ENCODE data around the gene LINC01488. TPM values are rescaled to one million over a fixed set of nuclear protein-coding genes. Genes with fewer than 3 reads are reported as not detected.

The LINC01488 gene
- total RNA-seq, 1 experiment from 2014 or later, result not detected

DNA sequence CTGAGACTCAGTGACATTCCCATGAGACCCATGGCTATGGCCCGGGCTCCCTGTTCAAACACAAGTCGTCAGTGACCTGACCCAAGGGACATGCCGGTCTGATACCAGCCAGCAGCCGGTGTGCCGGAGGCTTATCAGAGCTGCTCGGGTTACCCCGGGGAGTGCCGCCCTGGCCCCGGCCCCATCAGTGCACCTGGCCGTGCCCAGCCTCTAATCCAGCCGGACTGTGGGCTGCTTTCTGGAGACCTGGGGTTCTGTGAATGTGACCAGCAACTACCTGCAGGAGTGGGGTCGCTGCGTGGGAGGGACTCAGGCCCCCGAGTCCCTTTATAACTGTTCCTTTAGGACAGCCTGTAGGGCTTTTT lies 52.7 kb downstream of the LINC01488 start:
- intact Hi-C loops (cut with micrococcal nuclease; ENCODE audit: unreplicated experiment), result no loop called here
- TF ChIP-seq, protein P1, sequence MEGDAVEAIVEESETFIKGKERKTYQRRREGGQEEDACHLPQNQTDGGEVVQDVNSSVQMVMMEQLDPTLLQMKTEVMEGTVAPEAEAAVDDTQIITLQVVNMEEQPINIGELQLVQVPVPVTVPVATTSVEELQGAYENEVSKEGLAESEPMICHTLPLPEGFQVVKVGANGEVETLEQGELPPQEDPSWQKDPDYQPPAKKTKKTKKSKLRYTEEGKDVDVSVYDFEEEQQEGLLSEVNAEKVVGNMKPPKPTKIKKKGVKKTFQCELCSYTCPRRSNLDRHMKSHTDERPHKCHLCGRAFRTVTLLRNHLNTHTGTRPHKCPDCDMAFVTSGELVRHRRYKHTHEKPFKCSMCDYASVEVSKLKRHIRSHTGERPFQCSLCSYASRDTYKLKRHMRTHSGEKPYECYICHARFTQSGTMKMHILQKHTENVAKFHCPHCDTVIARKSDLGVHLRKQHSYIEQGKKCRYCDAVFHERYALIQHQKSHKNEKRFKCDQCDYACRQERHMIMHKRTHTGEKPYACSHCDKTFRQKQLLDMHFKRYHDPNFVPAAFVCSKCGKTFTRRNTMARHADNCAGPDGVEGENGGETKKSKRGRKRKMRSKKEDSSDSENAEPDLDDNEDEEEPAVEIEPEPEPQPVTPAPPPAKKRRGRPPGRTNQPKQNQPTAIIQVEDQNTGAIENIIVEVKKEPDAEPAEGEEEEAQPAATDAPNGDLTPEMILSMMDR (conservative IDR thresholded peaks at IDR 0.05), result no peak
- TF ChIP-seq EZH2 (IDR thresholded peaks at IDR 0.05; ENCODE audit: low read depth), result no peak
- ChIA-PET CTCF (no interaction called here), POLR2A (ENCODE audit: unreplicated experiment) (no interaction called here)
- Histone ChIP-seq H3F3A (ENCODE audit: insufficient read depth, low read depth) (no peaks in the 10 kb centered on the region), H3K4me1 (replicated peaks; ENCODE audit: insufficient read depth) (no peaks in the 10 kb centered on the region), H3K79me2 (ENCODE audit: low read depth) (no peaks in the 10 kb centered on the region), H3K36me3 (ENCODE audit: low read depth) (no peaks in the 10 kb centered on the region), H3K4me3 (no peak overlapping the region), H3K27me3 (ENCODE audit: insufficient read depth, low read depth) (peaks cover 30% of the 10 kb centered on the region), H3K9me3 (ENCODE audit: insufficient read depth, low read depth) (no peaks in the 10 kb centered on the region), H3K27ac (no peak overlapping the region), H3K9me2 (ENCODE audit: insufficient read depth) (no peaks in the 10 kb centered on the region), H4K20me1 (ENCODE audit: insufficient read depth) (no peaks in the 10 kb centered on the region), H2AFZ (no peak overlapping the region), H3K4me2 (no peak overlapping the region)
- BruUV-seq (replicated peaks), result no TSS peak
- DNase-seq, result no peak

DNA sequence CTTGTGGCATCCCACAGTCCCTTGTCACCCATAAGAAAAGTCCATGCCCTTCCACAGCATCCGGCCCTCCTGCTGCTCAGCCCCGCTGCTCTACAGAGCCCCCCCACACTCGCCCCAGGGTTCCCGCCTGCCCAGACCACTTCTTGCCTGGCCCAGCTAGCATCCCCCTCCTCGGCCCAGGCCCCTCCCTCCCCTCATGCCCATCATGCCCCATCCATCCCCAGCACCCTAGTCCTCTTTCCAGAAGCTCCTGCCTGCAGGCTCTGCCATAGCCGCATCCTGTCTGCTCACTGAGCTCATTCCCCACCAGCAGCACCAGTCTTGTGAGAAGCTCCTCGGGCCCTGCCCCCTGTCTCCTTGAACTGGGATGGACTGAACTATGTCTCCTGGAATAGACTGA lies 54.4 kb downstream of the LINC01488 start:
- Histone ChIP-seq H3K4me1 (replicated peaks; ENCODE audit: insufficient read depth) (no peaks in the 10 kb centered on the region), H4K20me1 (ENCODE audit: insufficient read depth) (no peaks in the 10 kb centered on the region), H3K27me3 (ENCODE audit: insufficient read depth, low read depth) (peaks cover 16% of the 10 kb centered on the region), H3K27ac (no peak overlapping the region), H3K9me2 (ENCODE audit: insufficient read depth) (no peaks in the 10 kb centered on the region), H2AFZ (no peak overlapping the region), H3F3A (ENCODE audit: insufficient read depth, low read depth) (no peaks in the 10 kb centered on the region), H3K4me3 (no peak overlapping the region), H3K9me3 (ENCODE audit: insufficient read depth, low read depth) (no peaks in the 10 kb centered on the region), H3K36me3 (ENCODE audit: low read depth) (no peaks in the 10 kb centered on the region), H3K4me2 (no peak overlapping the region), H3K79me2 (ENCODE audit: low read depth) (no peaks in the 10 kb centered on the region)
- intact Hi-C loops (cut with micrococcal nuclease; ENCODE audit: unreplicated experiment), result no loop called here
- BruUV-seq (replicated peaks), result no TSS peak
- TF ChIP-seq, protein P1 (conservative IDR thresholded peaks at IDR 0.05), result no peak
- no peak for TF ChIP-seq EZH2 (IDR thresholded peaks at IDR 0.05; ENCODE audit: low read depth)
- DNase-seq, result no peak
- ChIA-PET CTCF (no interaction called here), POLR2A (ENCODE audit: unreplicated experiment) (no interaction called here)

DNA sequence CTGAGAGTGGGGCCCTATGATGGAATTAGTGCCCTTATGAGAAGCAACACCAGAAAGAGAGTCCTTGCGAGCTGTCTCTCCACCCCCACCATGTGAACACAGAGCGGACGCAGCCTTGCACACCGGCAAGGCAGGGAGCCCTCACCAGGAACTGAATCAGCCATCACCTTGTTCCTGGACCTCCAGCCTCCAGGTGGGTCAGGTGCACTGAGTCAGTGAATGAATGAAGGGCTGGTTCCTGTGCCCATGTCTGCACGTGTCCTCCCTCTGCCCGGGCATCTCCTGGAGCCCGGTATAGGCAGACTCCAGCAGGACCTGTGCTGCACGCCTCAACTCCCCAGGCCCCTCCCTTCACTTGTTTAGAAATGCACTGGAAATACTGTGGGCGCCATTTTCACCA lies 54.9 kb downstream of the LINC01488 start:
- H4K20me1 ChIP-seq (ENCODE audit: insufficient read depth), result no peaks in the 10 kb centered on the region
- BruUV-seq (replicated peaks), result no TSS peak
- CTCF ChIA-PET, result no interaction called here

More for the DNA sequence above, 54.9 kb downstream of the LINC01488 start:
- DNase-seq, result no peak
- Histone ChIP-seq H3K27ac (no peak overlapping the region), H3K4me1 (replicated peaks; ENCODE audit: insufficient read depth) (no peaks in the 10 kb centered on the region), H3K4me3 (no peak overlapping the region), H3K9me3 (ENCODE audit: insufficient read depth, low read depth) (no peaks in the 10 kb centered on the region), H3K4me2 (no peak overlapping the region), H3K9me2 (ENCODE audit: insufficient read depth) (no peaks in the 10 kb centered on the region), H3F3A (ENCODE audit: insufficient read depth, low read depth) (no peaks in the 10 kb centered on the region), H3K36me3 (ENCODE audit: low read depth) (no peaks in the 10 kb centered on the region), H2AFZ (no peak overlapping the region), H3K79me2 (ENCODE audit: low read depth) (no peaks in the 10 kb centered on the region), H3K27me3 (ENCODE audit: insufficient read depth, low read depth) (peaks cover 13% of the 10 kb centered on the region; the same call in 1 of the 2 replicates)
- TF ChIP-seq, protein P1 (conservative IDR thresholded peaks at IDR 0.05), result no peak
- TF ChIP-seq EZH2 (IDR thresholded peaks at IDR 0.05; ENCODE audit: low read depth), result no peak
- POLR2A ChIA-PET (ENCODE audit: unreplicated experiment), result no interaction called here
- intact Hi-C loops (cut with micrococcal nuclease; ENCODE audit: unreplicated experiment), result no loop called here

All from PC-9 (cell line).